Measurements from ENCODE around the gene ABCD2.
A peak's percentile ranks its signal among the peaks of the same experiment; 100 is the strongest.
"Not testable (repeated sequence)": the region's sequence is repeated elsewhere in the genome, so short reads cannot be mapped to it uniquely, and the experiment has no call there.

Gene ABCD2

DNA sequence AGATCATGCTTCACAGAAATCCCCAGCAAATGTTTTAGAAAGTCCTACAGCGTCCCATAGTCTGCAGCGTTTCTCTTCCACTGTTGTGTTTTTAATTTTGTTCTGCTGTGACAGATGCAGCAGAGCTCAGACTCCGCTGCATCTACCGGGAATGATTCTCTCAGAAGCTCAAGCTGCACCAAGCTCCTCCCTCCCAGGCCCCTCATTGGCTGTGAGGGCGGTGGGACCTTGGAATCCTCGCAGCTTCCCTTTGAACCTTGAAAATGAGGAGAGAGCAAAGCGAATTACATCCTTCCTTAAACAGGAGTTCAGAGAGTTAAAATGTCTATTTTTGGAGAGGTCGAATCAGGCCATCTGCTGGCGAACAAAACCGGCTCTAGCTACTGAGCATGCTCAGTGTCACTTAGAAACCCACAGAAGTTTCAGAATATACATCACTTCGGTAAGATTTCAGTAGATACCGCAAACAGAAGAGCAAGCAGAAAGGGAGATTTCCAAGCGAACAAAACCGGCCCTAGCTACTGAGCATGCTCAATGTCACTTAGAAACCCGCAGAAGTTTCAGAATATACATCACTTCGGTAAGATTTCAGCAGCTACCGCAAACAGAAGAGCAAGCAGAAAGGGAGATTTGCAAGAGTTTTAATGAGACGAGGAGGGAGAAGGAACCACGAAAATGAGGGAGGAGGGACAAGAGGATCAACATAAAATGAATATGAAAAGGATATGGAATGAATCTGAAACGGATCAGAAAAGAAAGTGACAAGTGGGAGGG lies at the start of gene ABCD2:
ABCD2 (minus strand) TSS at position 144 of the 774 bp plus-strand sequence. CDS start 188 bp downstream, outside the sequence.
- DNase-seq (ENCODE audit: low read depth): peak; percentile 68

DNA sequence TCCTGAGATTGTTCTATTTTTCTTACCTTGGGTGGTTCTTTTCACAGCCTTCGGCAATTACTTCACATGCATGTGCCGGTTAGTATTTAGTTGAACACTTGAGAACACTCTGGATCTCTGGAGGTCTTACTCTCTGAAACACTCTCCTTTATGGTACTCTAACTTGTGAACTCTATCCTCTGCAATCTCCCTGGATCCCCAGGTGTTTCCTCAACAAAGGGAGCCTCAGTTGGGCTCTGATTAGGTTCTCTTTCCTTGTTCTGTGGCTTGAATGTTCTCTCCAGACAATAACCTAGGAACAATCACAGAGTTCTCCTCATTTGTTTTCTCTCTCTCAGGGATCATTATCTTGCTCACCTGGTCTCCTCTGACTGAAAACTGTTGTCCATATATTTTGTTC lies 40.5 kb upstream of the ABCD2 start:
- no peak for DNase-seq (ENCODE audit: low read depth)

DNA sequence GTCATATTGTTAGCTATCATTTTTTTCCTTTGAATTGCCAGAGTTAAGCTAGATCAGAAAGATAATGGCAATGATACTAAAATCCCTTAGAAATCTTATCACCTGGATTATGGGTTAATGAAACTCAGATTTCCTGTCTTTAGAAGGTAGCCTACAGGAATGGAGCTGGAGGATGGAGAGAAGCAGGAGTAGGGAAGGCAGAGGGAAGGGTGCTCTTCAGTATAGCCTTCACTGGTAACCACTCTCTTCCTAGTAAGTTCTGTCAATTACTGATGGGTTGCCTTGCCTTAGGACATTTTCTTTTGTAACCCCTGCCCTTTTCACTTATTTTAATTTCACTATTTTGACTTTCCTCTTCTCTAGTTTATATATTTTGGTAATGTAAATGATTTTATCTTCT lies 27.8 kb upstream of the ABCD2 start:
- no peak for DNase-seq (ENCODE audit: low read depth)

DNA sequence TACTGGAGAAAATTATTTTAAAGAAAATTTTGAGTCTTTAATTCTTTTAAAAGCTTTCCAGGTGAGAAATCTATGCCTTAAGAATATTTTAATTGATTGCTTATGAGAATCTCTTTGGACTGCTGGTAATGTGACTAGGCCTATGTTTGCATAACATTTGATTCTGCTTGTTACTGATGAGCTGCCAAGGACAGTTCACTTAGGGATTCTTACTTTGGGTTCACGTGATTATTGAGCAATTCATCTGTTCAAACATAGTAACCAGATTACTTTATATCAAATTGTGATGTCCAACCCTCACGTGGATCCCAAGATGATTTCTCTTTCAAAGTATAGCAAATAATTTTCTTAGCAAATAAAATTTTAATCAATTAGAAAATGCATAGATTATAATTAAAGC lies 27.4 kb upstream of the ABCD2 start:
- peak; percentile 10 for DNase-seq (ENCODE audit: low read depth)

DNA sequence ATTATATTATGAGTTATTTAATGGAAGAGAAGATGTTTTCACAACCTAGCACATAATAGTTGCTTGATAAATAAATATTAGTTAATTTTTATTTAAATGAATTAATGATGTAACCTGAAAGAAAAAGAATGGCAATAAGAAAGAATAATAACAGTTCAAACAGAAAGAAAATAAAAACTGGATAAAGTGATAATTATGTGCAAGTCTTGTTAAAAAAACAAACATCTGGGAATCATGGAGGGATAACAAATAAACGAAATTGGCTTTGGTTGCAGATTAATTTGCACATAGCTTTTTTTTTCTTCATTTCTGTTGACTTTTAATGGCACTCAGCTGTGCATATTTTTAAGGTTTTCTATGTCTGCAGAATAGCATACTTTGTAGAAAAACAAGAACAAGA lies 23.4 kb upstream of the ABCD2 start:
- no peak for DNase-seq (ENCODE audit: low read depth)

DNA sequence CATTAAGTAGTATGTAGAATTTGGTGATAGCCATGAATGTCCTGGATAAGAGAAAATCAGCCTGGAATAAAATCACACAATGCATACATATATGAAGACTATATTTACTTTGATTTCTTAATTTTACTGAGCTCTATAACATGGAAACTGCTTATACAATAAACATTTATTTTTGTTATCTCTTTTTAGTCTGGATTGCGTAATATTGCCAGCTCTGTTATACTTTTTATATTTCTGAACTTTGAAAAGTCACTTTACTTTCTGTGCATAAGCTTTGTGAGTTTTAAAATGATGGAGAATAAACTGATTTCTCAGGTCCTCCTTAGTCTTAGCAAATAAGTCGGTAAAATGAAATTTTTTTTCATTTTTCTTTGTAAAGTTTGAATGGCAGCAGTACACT lies 19.2 kb upstream of the ABCD2 start:
- no peak for DNase-seq (ENCODE audit: low read depth)

DNA sequence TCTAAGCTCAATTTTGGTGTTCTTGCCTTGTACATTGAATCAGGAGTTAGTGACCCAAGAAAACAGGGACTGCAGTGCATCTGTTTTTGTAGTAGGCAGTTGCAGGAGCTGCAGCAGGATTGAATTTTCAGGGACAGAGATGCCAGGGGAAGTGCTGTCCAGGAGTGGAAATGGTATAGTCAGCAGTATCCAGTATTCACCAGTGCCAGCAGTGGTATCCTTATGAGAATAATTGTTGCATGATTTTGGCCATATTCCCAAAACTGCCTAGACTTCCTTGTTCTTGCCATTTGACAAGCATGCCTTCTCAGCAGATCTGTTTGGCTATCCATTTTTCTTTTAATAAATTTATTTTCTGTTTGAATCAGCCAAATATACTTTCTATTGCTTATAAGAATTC lies 18.6 kb upstream of the ABCD2 start:
- no peak for DNase-seq (ENCODE audit: low read depth)

DNA sequence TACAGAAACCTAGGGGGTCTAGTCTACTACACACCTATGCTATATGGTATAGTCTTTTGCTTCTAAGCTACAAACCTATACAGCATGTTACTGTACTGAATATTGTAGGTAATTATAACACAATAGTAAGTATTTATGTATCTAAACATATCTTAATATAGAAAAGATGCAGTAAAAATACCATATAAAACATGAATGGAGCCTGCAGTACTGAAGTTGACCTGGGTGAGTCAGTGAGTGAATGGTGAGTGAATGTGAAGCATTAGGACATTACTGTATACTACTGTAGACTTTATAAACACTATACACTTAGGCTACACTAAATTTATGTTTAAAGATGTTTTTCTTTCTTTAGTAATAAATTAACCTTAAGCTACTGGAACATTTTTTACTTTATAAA lies 13.1 kb upstream of the ABCD2 start:
- DNase-seq (ENCODE audit: low read depth): no peak

DNA sequence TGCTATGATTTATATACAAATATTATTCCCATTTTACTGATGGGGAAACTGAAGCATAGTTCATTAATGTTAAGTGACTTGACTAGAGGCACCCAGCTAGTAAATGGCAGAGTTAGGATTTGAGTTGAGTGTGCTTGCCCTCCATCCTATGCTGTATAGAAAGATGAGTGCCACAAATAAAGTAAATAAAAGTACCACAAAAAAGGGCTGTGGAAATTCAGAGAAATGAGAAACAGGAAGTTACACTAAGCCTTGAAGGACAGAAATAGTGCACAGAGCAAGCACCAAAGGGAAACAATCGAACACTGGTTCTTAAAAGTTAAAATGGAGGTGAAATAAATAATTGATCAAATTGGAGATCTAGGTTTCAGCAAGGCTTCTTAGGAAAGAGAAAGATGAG lies 9.2 kb upstream of the ABCD2 start:
- no peak for DNase-seq (ENCODE audit: low read depth)

DNA sequence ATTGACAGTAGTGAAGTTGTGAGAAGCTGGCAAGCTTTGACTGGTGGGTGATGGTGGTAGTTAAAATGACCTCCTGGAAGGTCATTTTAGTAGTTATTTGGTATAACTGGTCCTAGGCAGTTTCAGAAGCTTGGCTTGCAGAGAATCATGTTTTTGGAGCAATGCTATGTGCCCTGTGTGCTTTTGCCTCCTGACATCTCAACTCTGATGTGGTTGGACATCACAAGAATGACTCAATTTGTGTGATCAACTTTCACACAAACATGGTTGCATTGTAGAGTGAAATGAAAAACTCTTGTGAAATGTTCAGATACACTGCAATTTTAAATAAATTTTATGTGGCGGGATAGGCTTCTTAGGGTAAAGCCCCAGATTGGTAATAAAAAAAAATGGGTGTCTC lies 8.3 kb upstream of the ABCD2 start:
- no peak for DNase-seq (ENCODE audit: low read depth)

DNA sequence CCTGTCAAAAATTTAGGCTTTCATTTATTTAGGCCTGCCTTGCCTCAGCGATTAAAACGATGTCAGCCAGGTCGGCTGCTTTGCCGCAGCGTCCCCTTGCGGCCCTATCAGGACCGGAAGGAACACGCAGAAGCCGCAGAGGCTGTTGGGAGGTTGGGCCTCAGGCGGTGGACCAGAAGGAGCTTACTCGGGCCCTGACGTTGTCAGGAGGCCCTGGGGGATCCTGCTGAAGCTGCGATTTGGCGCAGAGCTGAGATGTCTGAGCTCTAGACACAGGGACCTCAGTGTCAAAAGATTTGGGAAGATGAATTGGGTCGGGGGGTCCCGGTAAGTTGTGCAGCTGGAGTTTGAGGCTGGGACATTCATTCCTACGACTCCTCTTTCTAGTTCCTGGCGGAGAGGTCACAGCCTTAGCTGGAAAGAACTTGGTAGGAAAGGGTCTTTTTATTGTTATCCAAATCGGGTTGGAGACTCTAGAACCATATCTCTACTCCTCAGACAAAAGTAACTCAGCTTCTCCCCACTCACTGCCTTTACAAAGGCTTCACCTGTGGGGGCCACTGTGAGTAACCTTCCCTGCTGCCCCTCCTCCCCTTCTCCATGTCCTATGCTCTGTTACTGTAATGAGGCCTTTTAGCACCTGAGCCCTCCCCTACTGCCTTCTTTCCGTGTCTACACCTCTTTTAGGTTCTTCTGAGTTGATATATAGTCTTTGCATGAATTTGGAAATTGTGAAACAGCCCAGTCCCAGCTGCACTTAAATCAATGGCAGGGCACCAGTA lies 6.6 kb upstream of the ABCD2 start:
- no peak for DNase-seq (ENCODE audit: low read depth)

DNA sequence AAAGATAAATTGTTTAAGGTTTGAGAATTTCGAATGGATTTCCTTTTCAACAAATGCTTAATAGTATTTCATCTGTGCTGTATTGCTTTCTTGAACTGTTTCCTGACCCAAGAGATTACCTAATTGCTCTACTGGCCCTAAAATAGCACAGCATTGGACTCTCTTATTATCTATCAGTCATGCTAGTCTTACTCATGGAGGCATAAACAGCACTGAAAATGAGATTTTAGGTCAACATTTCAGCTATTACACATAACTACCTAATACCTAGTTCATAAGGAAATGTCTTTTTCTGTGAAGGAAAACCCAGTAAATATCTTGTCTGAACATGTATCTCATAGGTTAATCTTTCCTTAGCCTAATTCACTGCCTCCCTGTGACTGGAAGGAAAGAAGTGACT lies 4.3 kb upstream of the ABCD2 start:
- no peak for DNase-seq (ENCODE audit: low read depth)

DNA sequence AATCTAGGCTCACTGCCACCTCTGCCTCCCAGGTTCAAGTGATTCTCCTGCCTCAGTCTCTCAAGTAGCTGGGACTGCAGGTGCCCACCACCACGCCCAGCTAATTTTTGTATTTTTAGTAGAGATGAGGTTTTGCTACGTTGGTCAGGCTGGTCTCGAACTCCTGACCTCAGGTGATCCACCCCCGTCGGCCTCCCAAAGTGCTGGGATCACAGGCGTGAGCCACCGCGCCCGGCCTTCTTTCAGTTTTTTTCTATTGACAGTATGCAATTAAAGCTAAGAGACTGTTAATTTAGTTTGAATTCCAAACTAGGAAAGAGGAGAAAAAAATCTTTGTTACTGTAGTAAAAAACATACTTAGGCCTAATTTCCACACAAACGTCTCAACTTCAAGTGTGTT lies 3.6 kb upstream of the ABCD2 start:
- not testable (repeated sequence) for DNase-seq (ENCODE audit: low read depth)

DNA sequence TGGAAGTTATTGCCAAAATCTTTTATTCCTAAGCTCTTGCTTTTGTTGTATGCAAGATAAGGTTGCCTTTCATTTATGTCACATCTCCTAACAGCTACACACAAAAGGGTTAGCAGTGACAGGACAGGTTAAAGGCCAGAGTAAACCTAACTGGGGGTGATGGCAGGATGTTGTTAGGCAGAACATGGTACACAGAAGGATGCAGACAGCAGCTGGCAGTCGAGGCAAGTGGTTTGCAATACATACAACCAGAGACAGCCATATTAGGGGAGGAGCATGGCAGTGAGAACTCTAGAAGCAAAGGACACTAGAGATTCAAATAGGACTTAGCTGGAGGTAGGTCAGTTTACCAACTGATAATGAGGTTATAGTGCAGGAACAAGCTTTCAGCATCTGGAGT lies 2.7 kb upstream of the ABCD2 start:
- DNase-seq (ENCODE audit: low read depth): no peak

DNA sequence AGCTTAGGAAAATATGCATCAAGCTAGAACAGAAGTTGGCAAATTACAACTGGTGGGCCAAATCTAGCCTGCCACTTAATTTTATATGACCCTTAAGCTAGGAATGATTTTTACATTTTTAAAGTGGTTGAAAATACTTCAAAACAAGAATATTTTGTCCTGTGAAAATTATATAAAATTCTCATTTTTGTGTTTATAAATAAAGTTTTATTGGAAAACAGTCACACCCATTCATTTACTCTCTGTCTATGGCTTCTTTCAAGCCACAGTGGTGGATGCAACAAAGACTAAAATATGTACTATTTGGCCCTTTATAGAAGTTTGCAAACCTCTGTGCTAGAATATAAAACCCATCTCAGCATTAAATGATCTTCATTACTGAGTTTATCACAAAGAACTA lies 2.1 kb upstream of the ABCD2 start:
- DNase-seq (ENCODE audit: low read depth): no peak

DNA sequence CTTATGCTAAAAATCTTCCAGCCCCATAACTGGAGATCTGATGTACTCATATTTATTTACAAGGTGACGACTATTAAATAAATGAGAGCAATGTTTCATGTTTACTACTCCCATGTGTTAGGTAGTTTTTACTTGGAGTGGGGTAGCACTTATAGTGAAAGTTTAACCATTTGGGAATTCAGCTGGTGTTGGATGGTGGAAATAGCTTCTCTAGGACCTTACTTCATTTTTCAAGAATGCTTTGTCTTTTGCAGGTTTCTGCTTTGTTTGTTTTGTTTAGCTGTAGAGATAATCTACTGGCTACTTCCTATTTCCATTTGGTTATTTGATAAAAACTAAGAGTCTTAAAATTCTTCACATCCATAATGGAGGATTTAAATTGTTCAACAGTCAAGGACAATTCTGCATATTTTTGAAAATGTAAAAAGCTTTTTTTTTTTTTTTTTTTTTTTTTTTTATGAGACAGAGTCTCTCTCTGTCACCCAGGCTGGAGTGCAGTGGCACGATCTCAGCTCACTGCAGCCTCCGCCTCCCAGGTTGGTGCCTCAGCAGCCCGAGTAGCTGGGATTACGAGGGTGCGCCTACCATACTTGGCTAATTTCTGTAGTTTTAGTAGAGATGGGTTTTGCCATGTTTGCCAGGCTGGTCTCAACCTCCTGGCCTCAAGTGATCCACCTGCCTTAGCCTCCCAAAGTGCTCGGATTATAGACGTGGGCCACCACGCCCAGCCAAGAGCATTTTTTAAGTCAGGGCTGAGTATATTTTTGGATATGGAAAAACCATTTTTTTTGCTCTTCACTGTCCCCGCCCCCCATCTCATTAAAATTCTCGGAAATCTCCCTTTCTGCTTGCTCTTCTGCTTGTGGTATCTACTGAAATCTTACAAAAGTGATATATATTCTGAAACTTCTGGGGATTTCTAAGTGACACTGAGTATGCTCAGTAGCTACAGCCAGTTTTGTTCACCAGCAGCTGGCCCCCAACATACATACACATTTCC lies 1.4 kb upstream of the ABCD2 start:
- no peak for DNase-seq (ENCODE audit: low read depth)

DNA sequence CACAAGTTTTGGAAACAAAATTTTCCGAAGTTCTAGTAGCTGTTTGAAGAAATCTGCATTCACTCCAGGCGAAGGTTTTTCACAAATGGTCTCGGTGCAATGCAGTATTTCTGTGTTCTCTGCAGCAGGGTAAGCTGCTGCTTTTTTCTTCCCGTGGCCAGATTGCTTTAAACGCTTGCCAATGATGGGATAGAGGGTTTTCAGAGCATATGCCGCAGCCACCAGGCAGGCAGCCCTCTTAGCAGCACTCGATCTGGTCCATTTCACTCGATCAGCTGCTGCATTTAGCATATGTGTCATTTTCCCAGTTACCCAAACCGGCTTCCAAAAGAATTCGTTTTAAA lies 315 bp downstream of the ABCD2 start:
- peak; percentile 3 for DNase-seq (ENCODE audit: low read depth)

DNA sequence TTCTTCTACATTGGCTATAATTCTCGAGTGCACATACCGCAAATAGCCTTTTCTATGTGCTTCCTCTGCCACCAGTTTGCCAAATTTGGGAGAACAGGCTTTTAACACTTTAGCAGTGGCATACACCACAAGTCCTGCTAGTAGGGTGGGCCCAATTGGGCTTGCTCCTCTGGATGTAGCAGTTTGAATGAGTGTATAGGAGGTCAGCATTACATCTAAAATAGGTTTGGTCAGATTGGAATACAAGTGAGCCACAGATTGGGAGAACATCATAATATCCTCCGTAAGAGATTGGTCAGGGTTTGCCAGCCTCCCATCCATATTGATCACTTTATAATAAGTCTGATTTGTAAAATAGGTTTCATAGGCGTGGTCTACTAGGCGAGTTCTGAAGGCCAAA lies 902 bp downstream of the ABCD2 start:
- no peak for DNase-seq (ENCODE audit: low read depth)

DNA sequence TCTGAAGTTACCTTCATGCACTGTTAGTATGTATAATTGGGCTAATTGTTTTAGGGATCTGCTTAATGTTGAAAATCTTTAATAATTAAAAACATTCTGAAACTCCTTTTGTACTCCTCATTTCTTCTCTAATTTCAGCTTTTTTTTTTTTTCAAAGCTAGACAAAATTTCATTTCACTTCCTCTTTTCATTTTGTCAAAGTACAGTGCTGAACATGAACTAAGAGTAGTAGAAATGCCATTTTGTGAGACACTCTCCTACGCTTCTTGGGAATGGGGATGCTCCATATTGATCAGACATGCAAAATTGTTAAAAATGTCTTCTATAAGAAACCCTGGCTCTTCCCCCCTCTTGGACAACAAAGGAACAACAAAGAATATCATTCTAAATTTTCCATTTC lies 1.7 kb downstream of the ABCD2 start:
- DNase-seq (ENCODE audit: low read depth): no peak

DNA sequence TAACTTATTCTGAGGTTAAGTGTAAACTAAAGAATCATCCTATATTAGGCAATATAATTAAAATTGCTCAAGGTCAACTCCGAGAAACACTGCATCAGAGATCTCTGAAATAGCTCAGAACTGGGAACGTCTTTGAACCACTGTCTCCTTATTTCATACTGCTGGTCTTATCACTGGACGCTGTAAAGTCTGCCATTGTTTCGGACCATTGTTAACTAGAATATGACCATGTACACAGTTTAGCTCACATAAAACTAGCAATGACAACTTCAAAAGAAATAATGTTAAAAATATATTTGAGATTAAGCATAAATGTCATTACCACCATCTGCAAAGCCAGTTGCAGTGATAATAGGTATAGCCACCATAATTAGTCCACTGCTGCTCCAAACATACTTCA lies 2.9 kb downstream of the ABCD2 start:
- no peak for DNase-seq (ENCODE audit: low read depth)

DNA sequence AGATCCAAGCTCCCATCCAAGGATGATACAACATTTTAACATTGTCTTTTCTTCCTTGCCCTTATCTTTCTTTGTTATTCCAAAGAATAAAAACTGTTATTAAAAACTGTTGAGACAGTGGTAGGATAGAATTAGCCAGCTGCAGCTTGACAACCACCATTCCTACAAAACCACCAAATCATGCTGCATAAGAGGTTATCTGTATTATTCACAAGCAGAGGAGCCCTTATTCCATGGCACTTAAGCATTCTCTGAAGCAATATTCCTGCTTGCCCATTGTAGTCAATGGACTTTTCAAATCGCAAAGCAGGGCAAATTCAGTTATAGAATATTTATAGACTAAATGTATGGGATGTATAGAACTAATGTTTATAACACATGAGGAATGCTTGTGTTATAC lies 3.4 kb downstream of the ABCD2 start:
- no peak for DNase-seq (ENCODE audit: low read depth)

DNA sequence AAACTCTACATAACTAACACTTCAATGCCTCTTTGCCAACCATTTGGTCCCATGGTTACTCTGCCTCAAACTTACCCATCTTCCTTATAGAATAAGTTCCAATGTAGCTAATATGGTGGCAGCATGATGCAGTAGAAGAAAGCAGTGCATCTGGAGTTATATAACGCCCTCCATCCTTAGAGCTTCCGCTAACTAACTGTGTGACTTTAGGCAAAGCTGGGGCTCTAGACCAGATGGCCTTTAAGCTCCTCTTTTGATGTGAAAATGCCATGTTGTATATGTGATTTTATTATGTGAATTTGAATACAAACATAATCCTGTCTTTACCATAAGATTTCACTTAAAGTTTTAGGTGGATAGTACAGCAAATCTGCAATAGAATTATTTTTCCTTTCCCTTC lies 6.1 kb downstream of the ABCD2 start:
- no peak for DNase-seq (ENCODE audit: low read depth)

DNA sequence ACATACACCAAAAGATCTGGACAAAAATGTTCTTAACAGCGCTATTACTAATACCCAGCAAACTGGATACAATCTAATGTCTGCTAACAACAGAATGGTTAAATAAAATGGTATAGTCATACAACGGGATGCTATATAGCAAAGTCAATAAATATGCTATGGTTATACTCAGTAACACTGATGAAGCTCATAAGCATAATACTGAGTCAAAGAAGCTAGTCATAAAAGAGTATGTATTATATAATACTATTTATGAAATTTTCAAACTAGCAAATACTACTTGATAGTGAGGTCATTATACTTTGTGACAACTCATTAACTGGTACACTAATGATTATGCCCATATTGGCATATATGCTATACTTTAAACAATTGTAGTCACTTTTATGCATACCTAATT lies 7.4 kb downstream of the ABCD2 start:
- DNase-seq (ENCODE audit: low read depth): no peak

Data from fibroblast of the conjunctiva (primary cell).